ENCODE measurements around the gene DPP10.

The DPP10 gene

DNA sequence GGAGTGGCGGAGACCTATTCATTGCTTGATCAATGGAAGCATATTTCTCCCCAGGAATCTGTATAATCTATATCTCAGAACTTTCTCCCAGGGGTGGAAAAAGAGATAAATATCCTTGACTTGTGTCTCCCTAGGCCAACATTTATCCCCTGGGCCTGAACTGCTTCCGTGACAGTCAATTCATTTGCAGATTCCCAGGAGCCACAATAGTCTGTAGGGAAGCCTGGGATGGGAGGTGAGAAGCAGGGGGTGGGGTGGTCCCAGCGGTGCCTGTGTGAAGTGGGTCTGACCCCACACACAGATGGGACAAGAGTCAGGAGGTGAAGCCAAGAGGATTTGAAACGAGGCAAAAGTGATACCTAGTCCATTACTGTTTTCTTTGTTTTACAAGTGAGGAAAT, 166.8 kb downstream of the DPP10 start:
- DNase-seq (ENCODE audit: low read depth) = no peak

DNA sequence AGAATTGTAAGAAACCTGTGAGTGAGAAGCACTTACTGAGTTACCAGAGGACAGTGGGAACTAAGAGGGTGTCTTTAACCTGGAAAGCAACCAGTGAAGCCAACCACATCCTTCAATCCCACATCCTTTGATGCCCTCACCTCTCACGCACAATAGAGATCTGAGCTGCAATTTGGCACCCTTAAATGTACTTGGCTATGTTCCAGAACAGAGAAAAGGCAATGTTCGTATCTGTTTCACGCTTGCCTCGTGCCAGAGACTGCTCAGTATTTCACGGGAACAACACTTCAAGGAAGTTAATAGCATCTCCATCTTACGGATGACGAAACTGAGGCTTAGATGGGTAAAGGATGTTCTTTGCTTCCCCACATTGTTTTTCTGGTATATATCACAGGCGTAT, 167.4 kb downstream of the DPP10 start:
- DNase-seq (ENCODE audit: low read depth) = no peak

DNA sequence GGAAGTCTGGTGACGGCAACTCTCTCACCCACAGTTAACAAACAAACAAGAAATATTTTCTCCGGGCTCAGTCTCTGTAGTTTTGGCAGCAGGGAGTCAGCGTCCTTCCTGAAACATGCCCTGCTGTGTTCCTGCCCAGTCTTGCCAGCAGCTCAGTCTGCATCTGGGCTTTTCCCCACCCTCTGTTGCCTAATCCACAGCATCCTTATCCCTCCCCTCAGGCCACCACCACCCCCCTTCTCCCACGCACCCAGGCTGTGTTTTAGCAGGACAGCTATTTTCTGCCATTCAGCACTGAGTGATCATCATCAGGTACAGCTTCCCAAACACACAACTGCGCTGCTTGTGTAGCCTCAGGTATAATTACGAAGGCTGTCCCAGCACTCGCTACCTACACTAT, 168.2 kb downstream of the DPP10 start:
- DNase-seq (ENCODE audit: low read depth) = no peak

DNA sequence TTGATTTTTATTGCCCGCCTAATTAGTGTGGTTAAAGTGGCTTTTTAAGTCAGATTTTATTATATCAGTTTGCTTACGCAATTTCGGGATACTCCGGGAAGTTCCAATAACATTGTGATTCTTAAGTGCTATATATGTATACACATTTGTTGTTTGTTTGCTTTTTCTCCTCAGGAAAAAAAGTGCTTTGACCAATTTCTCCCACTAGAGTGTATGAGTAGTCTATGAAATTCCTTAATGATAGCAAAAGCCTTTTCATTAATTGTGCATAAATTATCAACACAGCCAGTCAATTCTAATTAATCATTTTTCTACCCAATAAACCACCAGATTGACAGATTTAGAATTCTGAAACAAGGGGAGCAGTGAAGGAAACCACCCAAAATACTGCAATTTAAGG, 172.2 kb downstream of the DPP10 start:
- no peak for DNase-seq (ENCODE audit: low read depth)

DNA sequence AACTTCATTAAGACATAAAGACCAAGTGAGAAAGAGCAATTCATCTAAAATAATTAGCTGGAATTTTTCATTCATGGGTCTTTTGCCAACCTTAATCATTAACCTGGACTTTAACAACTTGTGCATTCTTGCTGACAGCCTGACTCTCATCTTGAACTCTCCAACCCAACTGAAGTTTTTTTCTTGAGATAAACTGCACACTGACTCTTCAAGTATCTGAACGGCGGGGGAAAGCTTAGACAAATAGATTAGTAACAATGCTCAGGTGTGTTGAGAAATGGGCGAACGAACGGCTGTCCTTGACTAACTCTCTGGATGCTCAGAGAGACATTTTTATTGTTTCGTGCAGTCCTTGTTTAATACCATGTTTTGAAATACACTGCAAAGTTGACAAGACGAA, 186.0 kb downstream of the DPP10 start:
- no peak for DNase-seq (ENCODE audit: low read depth)

DNA sequence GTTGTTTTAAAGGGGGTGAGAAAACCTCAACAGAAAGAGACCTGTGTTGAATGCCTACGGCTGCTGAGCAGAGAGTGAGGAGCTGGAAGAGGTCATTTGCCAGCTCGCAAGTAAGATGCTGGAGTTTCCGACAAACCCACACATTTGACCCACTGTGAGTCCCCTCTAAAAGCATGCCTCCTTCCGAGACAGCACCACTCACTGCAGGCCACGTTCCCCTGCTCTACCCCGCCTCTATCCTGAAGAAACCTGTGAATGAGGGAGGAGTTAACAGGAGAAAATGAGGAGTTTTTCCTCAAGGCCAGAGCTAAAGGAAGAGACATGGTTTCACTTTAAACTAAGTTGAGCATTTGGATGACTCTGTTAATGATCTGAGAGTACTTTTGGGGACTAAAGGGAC, 188.7 kb downstream of the DPP10 start:
- DNase-seq (ENCODE audit: low read depth) = no peak

DNA sequence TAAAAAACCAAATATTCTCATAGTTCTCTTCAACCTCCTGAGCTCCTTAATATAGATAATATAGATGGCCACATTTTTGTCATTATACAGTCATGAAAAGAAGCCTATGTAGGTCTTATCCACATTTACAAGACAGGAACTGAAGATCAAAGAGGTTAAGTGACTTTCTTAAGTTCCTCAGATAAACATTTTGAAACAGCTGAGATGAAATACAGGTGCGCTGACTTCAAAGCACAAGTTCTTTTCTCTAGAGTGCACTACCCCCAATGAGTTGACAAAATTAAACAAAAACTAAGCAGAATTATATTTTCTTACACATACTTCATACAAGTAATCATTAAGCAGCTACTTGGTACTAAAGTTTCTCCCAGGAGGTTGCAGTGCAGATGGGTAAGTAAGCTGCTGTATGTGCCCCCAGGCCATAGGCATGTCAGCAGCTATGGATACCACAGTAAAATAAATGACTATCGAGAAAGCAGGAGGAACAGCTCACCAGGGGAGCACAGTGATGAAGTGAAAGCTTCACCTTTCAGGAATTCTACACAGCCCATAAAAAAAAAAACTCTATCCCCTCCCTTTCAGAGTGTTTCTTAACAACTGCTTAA, 199.8 kb downstream of the DPP10 start:
- DNase-seq (ENCODE audit: low read depth) = no peak

DNA sequence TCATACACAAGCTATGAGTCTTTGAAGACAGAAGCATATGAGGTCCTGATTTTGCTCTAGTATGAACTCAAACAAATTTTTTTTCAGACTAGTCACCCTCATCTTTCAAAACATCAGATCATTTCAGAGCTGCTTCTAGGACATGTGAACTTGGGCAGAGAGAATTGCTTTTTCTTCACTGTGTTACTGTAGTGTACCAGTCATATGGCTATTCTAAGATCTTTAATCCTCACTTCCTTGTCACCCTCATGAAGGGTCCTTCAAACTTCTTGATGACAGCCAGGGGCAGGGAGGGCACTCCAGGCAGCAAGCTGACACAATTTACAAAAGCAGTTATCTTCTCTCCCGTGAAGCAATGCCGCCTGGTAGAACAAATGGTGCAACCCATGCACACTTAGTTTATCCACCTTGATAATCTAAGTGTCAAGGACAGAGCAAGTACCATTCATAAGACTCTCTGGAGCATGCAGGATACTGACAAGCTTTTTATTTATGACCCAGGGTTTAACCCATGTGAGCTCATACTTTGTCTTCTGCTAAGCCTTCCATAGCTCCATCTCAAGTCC, 200.6 kb downstream of the DPP10 start:
- no peak for DNase-seq (ENCODE audit: low read depth)

DNA sequence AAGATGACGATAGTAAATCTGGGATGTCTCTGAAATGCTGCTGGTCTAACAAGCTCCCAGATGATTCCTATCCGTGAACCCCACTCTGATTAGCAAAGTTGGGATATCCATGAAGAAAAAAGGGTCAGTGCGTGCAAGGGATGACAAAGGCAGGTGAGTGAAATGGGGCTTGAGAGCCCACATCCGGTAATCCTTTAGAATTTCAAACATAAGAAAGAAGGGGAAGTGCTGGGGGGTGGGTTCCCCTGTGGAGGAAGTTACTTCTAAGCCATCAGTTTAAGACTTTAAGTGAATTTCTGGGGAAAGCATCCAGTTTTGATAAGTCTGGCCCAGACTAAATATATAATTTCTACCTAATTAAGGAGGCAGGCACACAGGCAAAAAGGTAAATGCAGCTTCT, 209.5 kb downstream of the DPP10 start:
- no peak for DNase-seq (ENCODE audit: low read depth)

DNA sequence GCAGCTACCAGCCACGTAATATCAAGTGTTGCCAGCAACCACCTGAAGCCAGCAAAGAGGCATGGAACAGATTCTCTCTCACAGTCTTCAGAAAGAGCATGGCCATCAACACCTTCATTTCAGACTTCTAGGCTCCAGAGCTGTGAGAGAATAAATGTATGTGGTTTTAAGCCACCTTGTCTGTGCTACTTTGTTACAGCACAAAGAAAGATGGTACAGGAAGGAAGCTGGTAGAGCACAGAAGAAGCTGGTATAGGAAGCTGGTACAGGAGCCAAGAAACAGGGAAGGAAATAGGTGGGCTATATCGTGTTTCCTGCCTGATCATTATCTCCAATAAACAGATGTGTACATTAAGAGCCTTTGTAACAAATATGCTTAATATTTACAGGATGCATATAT, 217.4 kb downstream of the DPP10 start:
- DNase-seq (ENCODE audit: low read depth) = no peak

DNA sequence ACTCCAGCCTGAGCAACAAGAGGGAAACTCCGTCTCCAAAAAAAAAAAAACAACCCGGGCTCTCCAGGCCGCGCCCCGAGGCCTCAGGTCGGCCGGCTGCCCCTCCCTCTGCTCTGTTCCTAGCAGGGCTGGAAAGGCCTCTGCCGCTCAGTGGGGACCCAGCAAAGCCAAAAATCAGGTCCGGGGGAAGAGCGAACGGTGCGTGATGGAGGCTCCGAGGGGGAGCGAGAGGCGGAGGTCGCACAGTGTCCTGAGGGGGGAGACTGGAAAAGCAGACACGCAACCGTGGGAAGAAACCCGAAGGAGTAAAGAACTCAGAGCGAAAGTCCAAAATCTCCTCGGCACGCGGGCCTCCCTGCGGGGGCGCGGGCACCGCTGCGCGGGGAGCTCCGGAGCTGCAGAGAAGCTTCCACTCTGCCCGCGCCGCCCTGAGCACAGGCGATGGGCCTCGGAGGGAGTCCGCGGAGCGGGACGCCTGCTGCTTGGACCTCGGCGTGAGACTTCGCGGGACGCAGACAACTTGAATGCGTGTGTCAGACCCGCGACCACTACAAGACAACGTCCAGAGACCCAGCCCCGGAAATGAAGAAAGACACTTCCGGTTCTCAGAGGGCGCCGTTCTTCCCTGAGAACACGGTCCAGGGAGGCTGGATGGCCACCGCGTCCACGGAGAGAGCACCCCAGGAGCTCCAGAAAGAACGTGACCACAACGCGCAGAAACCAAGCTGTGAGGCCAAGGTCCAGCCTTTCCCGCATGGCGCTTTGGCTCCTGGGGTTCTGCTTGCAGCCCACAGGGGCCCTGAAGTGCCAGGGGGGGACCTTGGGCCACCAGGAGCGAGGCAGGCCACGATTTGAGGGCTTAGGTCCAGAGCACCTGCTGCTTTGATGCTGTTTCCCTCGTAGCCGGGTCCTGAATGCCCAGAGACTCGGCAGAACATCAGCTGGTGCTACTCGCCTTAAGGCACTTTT, 219.8 kb downstream of the DPP10 start:
- no peak for DNase-seq (ENCODE audit: low read depth)

DNA sequence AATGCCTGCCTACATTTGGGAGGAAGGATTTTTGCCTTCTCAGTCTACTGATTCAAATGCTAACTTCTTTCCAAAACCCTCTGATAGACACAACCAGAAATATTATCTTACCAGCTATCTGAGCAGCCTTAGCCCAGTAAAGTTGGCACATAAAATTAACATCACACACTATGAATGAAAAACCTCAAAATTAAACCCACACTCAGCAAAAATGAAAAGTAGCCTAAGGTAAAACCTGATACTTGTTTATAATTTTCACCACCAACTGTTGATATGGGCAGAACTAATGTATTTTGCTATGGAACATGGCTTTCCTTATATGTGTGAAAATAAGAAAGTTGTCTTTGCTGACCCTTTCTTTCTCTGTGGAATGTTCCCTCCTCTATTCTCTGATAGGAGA, 226.0 kb downstream of the DPP10 start:
- DNase-seq (ENCODE audit: low read depth) = no peak

DNA sequence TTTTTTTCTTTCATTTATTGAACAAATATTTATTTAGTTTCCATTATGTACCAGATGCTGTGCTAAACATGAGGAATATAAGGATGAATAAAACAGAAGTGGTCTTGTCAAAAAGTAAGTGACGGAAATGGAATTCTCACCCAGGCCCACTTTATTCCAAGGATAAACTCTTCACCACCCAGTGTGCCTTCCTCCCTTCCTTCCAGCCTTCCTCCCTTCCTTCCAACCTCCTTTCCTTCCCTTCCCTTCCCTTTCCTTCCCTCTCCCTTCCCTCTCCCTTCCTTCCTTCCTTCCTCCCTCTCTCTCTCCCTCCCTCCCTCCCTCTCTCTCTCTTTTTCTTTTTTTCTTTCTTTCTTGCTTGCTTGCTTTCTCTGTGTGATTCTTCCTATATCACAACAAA, 240.8 kb downstream of the DPP10 start:
- DNase-seq (ENCODE audit: low read depth) = no peak

DNA sequence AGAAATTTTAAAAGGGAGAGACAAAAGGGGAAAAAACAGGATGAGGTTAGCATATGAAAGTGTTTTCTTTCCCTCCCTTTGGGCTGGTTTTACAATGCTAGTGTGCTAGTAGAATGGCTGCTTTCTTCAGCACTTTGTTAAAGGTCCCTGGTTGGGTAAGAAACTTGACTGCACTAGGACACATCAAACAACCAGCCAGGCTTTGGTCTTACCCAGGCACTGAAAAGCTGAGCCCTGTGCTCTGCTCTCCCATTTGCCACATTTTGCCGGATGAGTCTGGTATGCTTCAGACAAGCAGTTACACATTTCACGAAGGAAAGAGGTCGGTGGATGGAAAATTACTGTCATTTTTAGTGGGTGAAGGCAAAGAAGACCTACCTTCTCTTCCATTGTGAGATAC, 242.0 kb downstream of the DPP10 start:
- DNase-seq (ENCODE audit: low read depth) = no peak

DNA sequence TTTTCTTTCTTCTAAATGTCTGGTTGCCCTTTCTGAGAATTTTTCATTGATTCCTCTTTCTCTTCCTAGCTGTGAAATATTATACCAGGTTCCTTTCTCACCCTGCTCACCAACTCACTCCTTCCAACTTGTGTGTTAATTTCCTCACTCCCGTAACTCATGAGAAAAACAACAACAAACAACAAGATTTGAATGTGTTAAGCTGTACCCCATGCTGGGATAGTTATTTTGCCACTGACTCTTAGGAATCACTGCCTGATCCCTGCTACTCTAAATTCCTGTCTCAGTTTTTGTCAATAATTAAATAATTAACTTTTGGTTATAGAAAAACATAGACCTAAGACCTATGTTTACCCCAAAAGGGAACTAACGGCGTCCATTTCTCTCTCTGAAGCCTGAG, 242.7 kb downstream of the DPP10 start:
- no peak for DNase-seq (ENCODE audit: low read depth)

DNA sequence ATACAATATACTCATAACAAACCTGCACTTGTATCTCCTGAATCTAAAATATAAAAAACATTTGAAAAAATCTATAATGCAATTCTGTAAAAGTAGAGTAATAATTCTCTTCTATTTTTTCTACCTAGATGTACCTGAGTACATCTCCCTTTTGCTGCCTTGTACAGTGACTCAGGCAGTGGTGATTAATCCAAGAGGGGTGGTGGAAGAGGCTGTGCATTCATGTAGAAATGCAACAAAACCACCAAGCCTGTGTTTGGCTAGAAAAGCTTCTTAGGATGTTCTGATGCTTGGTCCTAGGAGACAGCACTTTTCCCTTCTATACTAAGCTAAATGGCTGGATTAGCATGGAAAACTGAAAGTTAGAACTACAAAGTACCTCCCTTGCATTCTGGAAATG, 245.8 kb downstream of the DPP10 start:
- no peak for DNase-seq (ENCODE audit: low read depth)

DNA sequence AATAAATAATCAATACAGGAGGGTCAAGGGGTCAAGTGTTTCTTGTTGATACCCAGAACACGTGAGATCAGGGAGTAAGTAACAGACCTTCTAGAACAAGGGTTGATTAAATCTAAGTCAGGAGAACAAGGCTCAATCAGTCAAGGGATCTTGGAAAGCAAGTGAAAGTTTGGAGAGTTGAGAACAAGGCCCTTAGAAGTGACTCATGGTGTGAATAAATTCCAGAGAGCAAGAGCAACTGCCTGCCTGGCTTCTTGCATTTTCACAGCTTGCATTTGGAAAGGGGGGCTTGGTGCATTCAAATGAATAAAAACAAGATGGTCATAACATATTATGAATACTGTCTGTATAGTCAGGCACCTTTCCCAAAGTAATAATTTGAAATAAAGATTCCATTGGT, 256.1 kb downstream of the DPP10 start:
- no peak for DNase-seq (ENCODE audit: low read depth)

DNA sequence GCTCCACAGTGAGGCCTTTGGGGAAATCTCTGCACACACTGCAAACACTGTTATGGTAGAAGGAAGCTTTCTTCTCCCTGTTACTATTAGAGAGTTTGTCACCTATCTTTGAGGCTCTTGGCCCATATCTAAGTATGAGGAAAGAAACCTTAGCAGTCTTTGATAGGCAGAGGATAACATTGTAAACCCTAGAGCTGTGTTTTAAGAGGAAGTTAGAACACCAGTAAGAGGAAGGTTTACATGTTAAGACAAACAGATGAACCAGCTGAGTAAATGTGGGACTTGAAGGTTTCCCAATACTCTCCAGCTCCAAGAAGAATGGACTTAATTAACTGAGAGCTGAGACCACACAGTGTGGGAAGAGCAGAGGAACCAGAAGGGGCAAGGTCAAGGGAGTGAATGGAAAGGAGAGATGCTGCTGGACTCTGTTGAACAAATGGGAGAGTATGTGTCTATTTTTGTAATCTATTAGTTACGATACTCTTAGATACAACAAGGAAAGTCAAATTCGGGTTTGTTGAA, 257.0 kb downstream of the DPP10 start:
- DNase-seq (ENCODE audit: low read depth) = no peak

DNA sequence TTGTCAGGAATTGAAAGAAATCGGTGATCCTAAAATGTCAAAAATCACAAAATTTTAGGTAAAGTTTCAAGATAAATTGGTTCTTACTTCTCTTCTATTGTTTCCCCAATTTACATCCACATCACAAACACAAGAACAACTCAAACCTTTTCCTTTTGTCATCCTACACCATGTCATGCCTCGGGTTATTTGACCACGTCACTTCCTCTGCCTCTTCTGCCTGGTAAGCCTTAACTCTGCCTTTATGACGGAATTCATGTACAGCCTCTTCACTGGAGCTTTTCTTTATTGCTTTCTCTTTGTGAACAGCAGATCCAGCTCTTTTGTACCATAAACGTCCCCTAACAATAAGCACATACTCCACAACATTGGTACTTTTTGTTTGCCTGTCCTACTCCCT, 258.0 kb downstream of the DPP10 start:
- no peak for DNase-seq (ENCODE audit: low read depth)

DNA sequence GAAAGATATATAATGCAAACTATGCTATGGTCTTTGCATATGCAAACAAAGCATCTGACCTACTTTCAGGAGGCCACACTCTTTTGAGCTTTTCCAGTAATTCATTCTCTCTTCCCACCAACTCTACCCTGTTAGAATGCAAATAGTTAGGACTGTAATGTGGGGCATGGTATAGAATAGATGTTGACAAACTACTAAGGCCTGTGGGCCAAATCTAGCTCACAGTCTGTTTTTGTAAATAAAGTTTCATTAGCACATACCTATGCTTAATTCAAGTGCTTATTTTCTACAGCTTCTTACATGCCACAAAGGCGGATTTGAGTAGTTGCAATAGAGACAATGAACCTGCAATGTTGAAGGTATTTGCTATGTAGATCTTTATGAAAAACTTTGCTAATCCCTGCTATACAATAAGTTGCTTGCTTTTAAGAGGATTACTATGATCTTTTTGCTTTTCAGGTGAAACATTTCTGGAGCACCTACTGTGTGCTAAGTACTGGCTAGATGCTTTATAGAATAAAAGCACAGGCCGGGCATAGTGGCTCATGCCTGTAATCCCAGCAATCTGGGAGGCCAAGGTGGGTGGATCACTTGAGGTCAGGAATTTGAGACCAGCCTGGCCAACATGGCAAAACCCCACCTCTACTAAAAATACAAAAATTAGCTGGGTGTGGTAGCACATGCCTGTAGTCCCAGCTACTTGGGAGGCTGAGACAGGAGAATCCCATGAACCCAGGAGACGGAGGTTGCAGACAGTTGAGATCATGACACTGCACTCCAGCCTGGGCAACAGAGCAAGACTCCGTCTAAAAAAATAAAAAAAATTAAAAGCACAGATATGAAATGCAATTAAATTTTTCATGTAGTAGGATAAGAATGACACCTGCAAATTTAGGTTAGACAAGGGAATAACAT, 267.8 kb downstream of the DPP10 start:
- DNase-seq (ENCODE audit: low read depth) = no peak

DNA sequence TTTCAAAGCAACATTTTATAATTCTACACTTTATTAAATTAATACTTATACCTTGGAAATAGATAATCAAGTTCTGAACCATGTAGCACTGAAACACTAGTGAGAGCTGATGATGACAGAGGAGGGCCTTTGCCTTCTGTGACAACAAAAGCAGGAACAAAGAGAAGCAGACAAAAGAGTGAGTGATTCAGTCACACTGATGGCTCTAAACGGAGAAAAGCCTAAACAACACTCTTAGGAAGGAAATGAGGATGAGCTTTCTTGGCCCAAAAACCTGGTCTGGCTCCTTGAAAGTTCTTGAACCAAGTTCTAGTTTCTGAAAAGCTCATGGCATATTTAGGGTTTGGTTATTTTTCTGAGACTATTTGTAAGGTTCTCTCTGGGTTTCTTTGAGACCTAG, 271.9 kb downstream of the DPP10 start:
- DNase-seq (ENCODE audit: low read depth) = no peak

DNA sequence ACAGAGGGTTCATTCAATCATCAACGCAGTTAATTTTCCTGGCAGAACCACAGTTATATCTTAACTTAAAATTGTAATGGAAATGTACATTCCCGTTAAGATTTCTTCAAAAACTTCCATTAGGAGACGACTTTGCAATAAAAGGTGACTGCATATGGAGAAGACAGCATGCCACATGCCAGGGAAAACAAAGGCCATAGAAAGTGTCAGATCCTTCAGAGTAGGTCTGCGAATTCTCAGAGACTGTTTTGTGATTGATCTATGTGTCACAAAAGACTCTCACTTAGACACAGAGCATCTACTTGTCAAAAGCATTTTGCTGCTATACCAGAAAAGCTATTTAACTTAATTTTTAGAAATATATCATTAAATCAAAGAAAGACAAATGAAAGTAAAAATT, 274.6 kb downstream of the DPP10 start:
- no peak for DNase-seq (ENCODE audit: low read depth)

All from ELR (cell line).